Measurements from ENCODE around the gene UPF2. TPM values are rescaled to one million over a fixed set of nuclear protein-coding genes. Genes with fewer than 3 reads are reported as not detected.

The UPF2 gene
- total and polyA plus RNA-seq, 2 donors from 2014 or later: 8.4 to 19.4 TPM

- no peaks in the 10 kb centered on the region for H3K36me3 ChIP-seq (ENCODE audit: control insufficient read depth in 2 of 3, insufficient read depth in 3 of 3, low read length in 3 of 3)
- H3K27ac ChIP-seq (ENCODE audit: low read depth in 2 of 2, low read length in 2 of 2): no peak overlapping the region
- no peak overlapping the region for H3K9ac ChIP-seq (ENCODE audit: low read length in 3 of 3)
- DNase-seq: no peak
- H3K9me3 ChIP-seq (ENCODE audit: control insufficient read depth in 2 of 3, insufficient read depth in 1 of 3, low read length in 3 of 3): no peaks in the 10 kb centered on the region
- peaks cover 0 to 5% (median 0%) of the 10 kb centered on the region in 3 donors for H3K4me1 ChIP-seq (ENCODE audit: control insufficient read depth in 2 of 3, insufficient read depth in 2 of 3, low read depth in 1 of 3, low read length in 3 of 3)
- H3K4me3 ChIP-seq (ENCODE audit: low read length in 3 of 3): no peak overlapping the region
- H3K27me3 ChIP-seq (ENCODE audit: control insufficient read depth, insufficient read depth, low read length): no peaks in the 10 kb centered on the region
- intact Hi-C loops (cut with DNase I): no loop called here
- FAIRE-seq: no peak
- no peak for TF ChIP-seq CTCF (IDR thresholded peaks at IDR 0.05; ENCODE audit: borderline replicate concordance, extremely low read depth, insufficient read depth)
These were observed 145.9 kb downstream of the UPF2 start for GRCh38 chr10:11896549-11897200.

GRCh38 chr10:11895598-11895997, 147.0 kb downstream of the UPF2 start:
- H3K27ac ChIP-seq (ENCODE audit: low read depth in 2 of 2, low read length in 2 of 2): no peak overlapping the region
- no peak for TF ChIP-seq CTCF (IDR thresholded peaks at IDR 0.05; ENCODE audit: borderline replicate concordance, extremely low read depth, insufficient read depth)
- H3K27me3 ChIP-seq (ENCODE audit: control insufficient read depth, insufficient read depth, low read length): no peaks in the 10 kb centered on the region
- no peak overlapping the region for H3K4me3 ChIP-seq (ENCODE audit: low read length in 3 of 3)
- DNase-seq (no peak), FAIRE-seq (no peak)
- intact Hi-C loops (cut with DNase I): no loop called here
- no peak overlapping the region for H3K9ac ChIP-seq (ENCODE audit: low read length in 3 of 3)
- H3K9me3 ChIP-seq (ENCODE audit: control insufficient read depth in 2 of 3, insufficient read depth in 1 of 3, low read length in 3 of 3): no peaks in the 10 kb centered on the region
- peaks cover 0 to 5% (median 0%) of the 10 kb centered on the region in 3 donors for H3K4me1 ChIP-seq (ENCODE audit: control insufficient read depth in 2 of 3, insufficient read depth in 2 of 3, low read depth in 1 of 3, low read length in 3 of 3)
- no peaks in the 10 kb centered on the region for H3K36me3 ChIP-seq (ENCODE audit: control insufficient read depth in 2 of 3, insufficient read depth in 3 of 3, low read length in 3 of 3)

GRCh38 chr10:11895108-11895466, 147.5 kb downstream of the UPF2 start:
- intact Hi-C loops (cut with DNase I): no loop called here
- H3K4me3 ChIP-seq (ENCODE audit: low read length in 3 of 3): no peak overlapping the region
- no peak for DNase-seq
- H3K27me3 ChIP-seq (ENCODE audit: control insufficient read depth, insufficient read depth, low read length): no peaks in the 10 kb centered on the region
- no peak for TF ChIP-seq CTCF (IDR thresholded peaks at IDR 0.05; ENCODE audit: borderline replicate concordance, extremely low read depth, insufficient read depth)
- peaks cover 0 to 5% (median 0%) of the 10 kb centered on the region in 3 donors for H3K4me1 ChIP-seq (ENCODE audit: control insufficient read depth in 2 of 3, insufficient read depth in 2 of 3, low read depth in 1 of 3, low read length in 3 of 3)
- H3K36me3 ChIP-seq (ENCODE audit: control insufficient read depth in 2 of 3, insufficient read depth in 3 of 3, low read length in 3 of 3): no peaks in the 10 kb centered on the region
- H3K27ac ChIP-seq (ENCODE audit: low read depth in 2 of 2, low read length in 2 of 2): no peak overlapping the region
- no peak for FAIRE-seq
- H3K9ac ChIP-seq (ENCODE audit: low read length in 3 of 3): no peak overlapping the region
- H3K9me3 ChIP-seq (ENCODE audit: control insufficient read depth in 2 of 3, insufficient read depth in 1 of 3, low read length in 3 of 3): no peaks in the 10 kb centered on the region
